Gastroesophageal sphincter (tissue), 4 donors: ENCODE results near the gene DEPDC5. TPM values are rescaled to one million over a fixed set of nuclear protein-coding genes. Genes with fewer than 3 reads are reported as not detected.
"Not testable (repeated sequence)": the region's sequence is repeated elsewhere in the genome, so short reads cannot be mapped to it uniquely, and the experiment has no call there.

Experiments
- ATAC-seq: fragments of 150-250 bp; one replicate; pipeline ENCODE4 v1.9.1; 2016; ENCODE audit warnings: mild to moderate bottlenecking, moderate library complexity
- H3K27ac ChIP-seq, 4 donors: fragments of 200-600 bp; sonication (generic) in 3 of 4; 1 replicate in 3 of 4; 2 replicates in 1 of 4; pipeline ENCODE4 v1.5.1; 2016 to 2019
- H3K27me3 ChIP-seq: fragments of 200-600 bp; sonication (generic); one replicate; pipeline ENCODE4 v1.5.1; 2019
- H3K36me3 ChIP-seq, 2 donors: fragments of 200-600 bp; sonication (generic); one replicate each; pipeline ENCODE4 v1.5.1; 2019; ENCODE audit warnings: control low read depth in 1 of 2
- H3K4me1 ChIP-seq, 3 donors: fragments of 200-600 bp; sonication (generic); 1 replicate in 2 of 3; 2 replicates in 1 of 3; pipeline ENCODE4 v1.5.1; 2016 to 2019; ENCODE audit warnings: control low read depth in 2 of 3
- H3K4me3 ChIP-seq, 2 donors: fragments of 200-600 bp; sonication (generic); one replicate each; pipeline ENCODE4 v1.5.1; 2019; ENCODE audit warnings: mild to moderate bottlenecking in 1 of 2, moderate library complexity in 1 of 2
- H3K9me3 ChIP-seq, 3 donors: fragments of 200-600 bp; sonication (generic); one replicate each; pipeline ENCODE4 v1.5.1; 2017 to 2019; ENCODE audit warnings: control low read depth in 2 of 3
- CTCF ChIP-seq, 4 experiments: fragments of 200-600 bp in 2 of 4; fragments of 450-650 bp in 2 of 4; sonication (generic) in 1 of 4; IDR thresholded peaks; one replicate each; pipeline ENCODE4 v1.5.1; 2017 to 2019; ENCODE audit warnings: antibody characterized with exemption in 4 of 4, mild to moderate bottlenecking in 2 of 4, moderate library complexity in 2 of 4
- EP300 ChIP-seq: sonication (generic); formaldehyde crosslinking; IDR thresholded peaks from one replicate; pipeline ENCODE4 v1.6.1; 2017; ENCODE audit warnings: antibody characterized with exemption, mild to moderate bottlenecking
- POLR2A ChIP-seq, 2 donors: fragments of 450-650 bp; IDR thresholded peaks; one replicate each; pipeline ENCODE4 v1.6.1; 2017; ENCODE audit warnings: antibody characterized with exemption in 2 of 2, mild to moderate bottlenecking in 2 of 2, moderate library complexity in 1 of 2
- POLR2AphosphoS5 ChIP-seq: sonication (generic); formaldehyde crosslinking; IDR thresholded peaks from one replicate; pipeline ENCODE4 v1.6.1; 2017; ENCODE audit warnings: antibody characterized with exemption
- WGBS, 2 donors: methylation state at CpG; one replicate each; pipeline ENCODE4 v1.1.5; 2018; ENCODE audit warnings: low coverage in 1 of 2; 5-methylcytosine and 5-hydroxymethylcytosine counted together
- total RNA-seq, 4 donors: library from RNA; depleted of rRNA; stranded (reverse); fragments of >200 nt; gene quantifications; one replicate each; pipeline ENCODE4 v1.1.0, GENCODE V29; 2016

DEPDC5 gene
- total RNA-seq, 4 donors from 2014 or later, result 10.5 to 27.9 (median 16.0) TPM

- H3K4me3 ChIP-seq, result no peak overlapping the region
- H3K9me3 ChIP-seq, result no peaks in the 10 kb centered on the region
- WGBS, 2 donors, result 92 to 94% methylated on average over 7 of the region's 7 CpGs
- TF ChIP-seq POLR2AphosphoS5 (no peak), EP300 (no peak), POLR2A (IDR thresholded peaks at IDR 0.05) (no peak), CTCF (IDR thresholded peaks at IDR 0.05) (no peak)
- ATAC-seq, result no peak
- H3K27me3 ChIP-seq, result no peaks in the 10 kb centered on the region
- peaks cover 0 to 100% of the 10 kb centered on the region in 2 donors for H3K36me3 ChIP-seq
- H3K27ac ChIP-seq, result no peak overlapping the region
- no peaks in the 10 kb centered on the region for H3K4me1 ChIP-seq
Observed at GRCh38 chr22:31802575-31802974, 48.8 kb downstream of the DEPDC5 start.

GRCh38 chr22:31806751-31807150 lies 52.9 kb downstream of the DEPDC5 start:
- no peaks in the 10 kb centered on the region for H3K9me3 ChIP-seq
- H3K27ac ChIP-seq, result no peak overlapping the region
- no peak for TF ChIP-seq CTCF (IDR thresholded peaks at IDR 0.05)
- TF ChIP-seq POLR2A (IDR thresholded peaks at IDR 0.05), result no peak
- no peak for TF ChIP-seq EP300
- TF ChIP-seq POLR2AphosphoS5, result no peak
- H3K4me3 ChIP-seq, result no peak overlapping the region
- H3K27me3 ChIP-seq, result no peaks in the 10 kb centered on the region
- peaks cover 0 to 100% of the 10 kb centered on the region in 2 donors for H3K36me3 ChIP-seq
- no peaks in the 10 kb centered on the region for H3K4me1 ChIP-seq
- no peak for ATAC-seq
- whole genome bisulfite sequencing, 2 donors, result 94 to 100% methylated on average over 3 to 4 of the region's 4 CpGs

- no peak for ATAC-seq
- no peaks in the 10 kb centered on the region for H3K27me3 ChIP-seq
- peaks cover 0 to 99% of the 10 kb centered on the region in 2 donors for H3K36me3 ChIP-seq
- no peak overlapping the region for H3K4me3 ChIP-seq
- WGBS, 2 donors, result 70 to 83% methylated on average over 4 to 5 of the region's 6 CpGs
- no peaks in the 10 kb centered on the region for H3K9me3 ChIP-seq
- H3K27ac ChIP-seq, result no peak overlapping the region
- TF ChIP-seq CTCF (IDR thresholded peaks at IDR 0.05), result no peak
- no peak for TF ChIP-seq POLR2A (IDR thresholded peaks at IDR 0.05)
- no peak for TF ChIP-seq POLR2AphosphoS5
- no peak for TF ChIP-seq EP300
- H3K4me1 ChIP-seq, result no peaks in the 10 kb centered on the region
Observed at GRCh38 chr22:31812977-31813605, 59.3 kb downstream of the DEPDC5 start.

- H3K27ac ChIP-seq, H3K27me3 ChIP-seq, ATAC-seq, H3K9me3 ChIP-seq, H3K4me1 ChIP-seq, H3K4me3 ChIP-seq: not testable (repeated sequence)
- peaks cover 0 to 99% of the 10 kb centered on the region in 2 donors for H3K36me3 ChIP-seq
- 93 to 94% methylated on average over 7 of the region's 7 CpGs for WGBS, 2 donors
Observed at GRCh38 chr22:31813898-31814297, 60.1 kb downstream of the DEPDC5 start.

- Histone ChIP-seq H3K4me3 (no peak overlapping the region), H3K27ac (no peak overlapping the region), H3K36me3 (peaks cover 0 to 99% of the 10 kb centered on the region in 2 donors), H3K27me3 (no peaks in the 10 kb centered on the region), H3K4me1 (no peaks in the 10 kb centered on the region), H3K9me3 (no peaks in the 10 kb centered on the region)
- ATAC-seq, result no peak
- no peak for TF ChIP-seq POLR2A (IDR thresholded peaks at IDR 0.05)
- no peak for TF ChIP-seq CTCF (IDR thresholded peaks at IDR 0.05)
- TF ChIP-seq EP300, result no peak
- no peak for TF ChIP-seq POLR2AphosphoS5
- WGBS, 2 donors, result 60 to 100% methylated on average over 1 of the region's 7 CpGs
Observed at GRCh38 chr22:31814942-31815341, 61.1 kb downstream of the DEPDC5 start.

GRCh38 chr22:31815383-31815814 lies 61.6 kb downstream of the DEPDC5 start:
- H3K36me3 ChIP-seq, result peaks cover 0 to 99% of the 10 kb centered on the region in 2 donors
- 93 to 100% methylated on average over 4 of the region's 4 CpGs for WGBS, 2 donors
- H3K9me3 ChIP-seq, H3K4me1 ChIP-seq, H3K27ac ChIP-seq, ATAC-seq, H3K4me3 ChIP-seq, H3K27me3 ChIP-seq: not testable (repeated sequence)
